ENCODE results near the gene MARCOL. TPM values are rescaled to one million over a fixed set of nuclear protein-coding genes. Genes with fewer than 3 reads are reported as not detected.

Gene MARCOL
- polyA plus RNA-seq, 1 of the 3 experiments (the other 2 are of a cell fraction): not detected

DNA sequence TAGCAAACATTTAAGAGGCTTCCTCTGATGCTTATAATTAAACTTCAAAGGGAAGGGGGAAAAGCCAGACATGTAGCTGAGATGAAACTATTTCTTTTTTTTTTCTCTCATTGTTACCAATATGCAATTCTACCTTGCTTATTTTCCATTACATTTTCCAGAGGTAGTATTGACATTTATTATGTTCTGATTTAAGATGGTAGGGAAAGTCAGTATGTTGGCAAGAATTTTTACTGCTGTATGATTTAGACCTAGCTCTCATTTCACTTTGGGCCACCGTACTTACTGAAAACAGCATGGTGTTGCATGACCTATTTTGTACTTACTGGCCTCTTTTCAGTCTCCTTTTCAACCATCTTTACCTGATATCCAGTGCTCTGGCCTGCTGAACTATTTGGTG is 45.1 kb upstream of the MARCOL start:
- Histone ChIP-seq H3K9ac (no peak overlapping the region), H3K4me3 (ENCODE audit: low read depth in 2 of 2, low read length in 1 of 2) (no peak overlapping the region), H3K4me2 (no peak overlapping the region), H3K27ac (ENCODE audit: low read depth in 2 of 2, low read length in 1 of 2) (no peak overlapping the region), H3F3A (replicated peaks; ENCODE audit: insufficient read depth) (no peaks in the 10 kb centered on the region), H3K9me2 (no peaks in the 10 kb centered on the region), H2AFZ (ENCODE audit: low read depth) (no peak overlapping the region), H4K20me1 (ENCODE audit: insufficient read depth) (no peaks in the 10 kb centered on the region), H3K27me3 (ENCODE audit: insufficient read depth) (no peaks in the 10 kb centered on the region), H3K36me3 (replicated peaks in 1 of 2; ENCODE audit: control insufficient read depth in 1 of 2, insufficient read depth in 2 of 2, low read length in 1 of 2) (no peaks in the 10 kb centered on the region), H3K9me3 (no peaks in the 10 kb centered on the region), H3K79me2 (ENCODE audit: insufficient read depth) (no peaks in the 10 kb centered on the region), H3K4me1 (ENCODE audit: control insufficient read depth in 1 of 2, insufficient read depth in 2 of 2, low read depth in 1 of 2, low read length in 1 of 2) (no peaks in the 10 kb centered on the region)
- DNase-seq: no peak
- ChIA-PET POLR2A (no interaction called here), CTCF (interaction anchor here (0.5 to 4.3 kb wide), 3 partner anchors 13 to 540 kb away, joined by 3 to 16 read pairs (median 3); no protein-coding TSS in a partner anchor)
- WGBS (ENCODE audit: low lambda C conversion rate): 78% methylated on average over 1 of the region's 1 CpG
- TF ChIP-seq TEAD4 (IDR thresholded peaks at IDR 0.05; ENCODE audit: borderline replicate concordance, insufficient read depth) (no peak), GABPA (IDR thresholded peaks at IDR 0.05; ENCODE audit: low read depth) (no peak)

DNA sequence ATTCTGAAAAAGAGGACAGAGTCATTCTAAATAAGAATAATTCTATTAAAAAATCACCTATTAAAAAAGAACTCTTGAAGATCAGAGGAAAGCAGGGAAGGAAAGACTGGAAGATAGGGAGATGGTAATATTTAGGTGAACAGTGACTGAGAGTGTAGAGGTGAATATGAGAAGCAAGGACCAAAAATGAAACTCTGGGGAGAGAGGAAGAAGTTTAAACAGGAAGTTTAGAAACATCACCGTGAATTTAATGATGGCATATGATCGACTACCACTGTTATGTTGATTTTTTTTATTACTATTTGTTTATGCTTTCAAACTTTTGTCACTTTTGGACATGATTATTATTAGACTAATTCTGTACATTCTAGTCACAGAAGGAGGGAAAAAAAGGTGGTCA is 37.2 kb upstream of the MARCOL start:
- ChIA-PET POLR2A (no interaction called here), CTCF (no interaction called here)
- Histone ChIP-seq H3K4me2 (no peak overlapping the region), H4K20me1 (ENCODE audit: insufficient read depth) (no peaks in the 10 kb centered on the region), H3K9ac (no peak overlapping the region), H3K4me1 (ENCODE audit: control insufficient read depth in 1 of 2, insufficient read depth in 2 of 2, low read depth in 1 of 2, low read length in 1 of 2) (no peaks in the 10 kb centered on the region), H2AFZ (ENCODE audit: low read depth) (no peak overlapping the region), H3K27me3 (ENCODE audit: insufficient read depth) (no peaks in the 10 kb centered on the region), H3K36me3 (replicated peaks in 1 of 2; ENCODE audit: control insufficient read depth in 1 of 2, insufficient read depth in 2 of 2, low read length in 1 of 2) (no peaks in the 10 kb centered on the region), H3F3A (replicated peaks; ENCODE audit: insufficient read depth) (no peaks in the 10 kb centered on the region), H3K9me2 (no peaks in the 10 kb centered on the region), H3K79me2 (ENCODE audit: insufficient read depth) (no peaks in the 10 kb centered on the region), H3K27ac (ENCODE audit: low read depth in 2 of 2, low read length in 1 of 2) (no peak overlapping the region), H3K9me3 (no peaks in the 10 kb centered on the region), H3K4me3 (ENCODE audit: low read depth in 2 of 2, low read length in 1 of 2) (no peak overlapping the region)
- no peak for DNase-seq
- WGBS (ENCODE audit: low lambda C conversion rate): 68% methylated on average over 2 of the region's 2 CpGs
- TF ChIP-seq NRF1 (IDR thresholded peaks at IDR 0.05; ENCODE audit: low read depth, low read length) (no peak), TAF1 (IDR thresholded peaks at IDR 0.05; ENCODE audit: borderline replicate concordance, low read depth, low read length) (no peak), TEAD4 (IDR thresholded peaks at IDR 0.05; ENCODE audit: borderline replicate concordance, insufficient read depth) (no peak), FOXJ3 (CRISPR knock-in tag; IDR thresholded peaks at IDR 0.05) (no peak), JUND (IDR thresholded peaks at IDR 0.05) (no peak)

DNA sequence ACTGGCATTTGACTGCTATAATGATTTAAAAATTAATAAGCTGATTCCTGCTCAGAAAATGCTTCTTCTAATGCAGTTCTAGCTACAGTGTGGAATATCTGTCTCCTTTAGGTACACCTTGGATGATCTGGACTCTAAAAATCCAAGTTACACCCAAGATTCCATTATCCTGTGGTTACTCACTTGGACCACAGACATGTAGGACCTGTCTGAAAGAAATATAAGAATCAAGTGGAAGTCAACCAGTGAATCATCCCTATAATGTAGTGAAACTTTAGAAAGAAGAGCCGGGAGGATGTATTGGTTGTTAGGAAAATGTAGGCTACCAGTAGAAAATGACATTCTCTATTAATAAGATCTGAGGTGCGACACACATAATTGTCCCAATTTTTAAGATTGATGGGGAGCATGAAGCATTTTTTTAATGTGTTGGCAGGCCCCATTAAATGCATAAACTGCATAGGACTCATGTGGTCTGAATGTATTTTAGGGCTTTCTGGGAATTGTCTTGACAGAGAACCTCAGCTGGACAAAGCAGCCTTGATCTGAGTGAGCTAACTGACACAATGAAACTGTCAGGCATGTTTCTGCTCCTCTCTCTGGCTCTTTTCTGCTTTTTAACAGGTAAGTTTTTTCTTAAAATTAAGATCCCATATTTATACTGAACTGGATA is 35.7 kb upstream of the MARCOL start, which contains the start of gene SPINK6:
TSS of gene SPINK6 (plus strand) at position 512 of the 673 bp plus-strand sequence. CDS start at position 567, 55 bp downstream.
- CTCF ChIA-PET: interaction anchor here (0.9 to 1.0 kb wide), 2 partner anchors 9 to 12 kb away, joined by 3 read pairs; no protein-coding TSS in a partner anchor

More for the DNA sequence above, 35.7 kb upstream of the MARCOL start, which contains the start of gene SPINK6:
- no peak for DNase-seq
- no peaks in the 10 kb centered on the region for H3F3A ChIP-seq (replicated peaks; ENCODE audit: insufficient read depth)
- H3K9me3 ChIP-seq: no peaks in the 10 kb centered on the region
- no peaks in the 10 kb centered on the region for H3K36me3 ChIP-seq (replicated peaks in 1 of 2; ENCODE audit: control insufficient read depth in 1 of 2, insufficient read depth in 2 of 2, low read length in 1 of 2)
- no peak within 1 kb of the TSS for H3K4me2 ChIP-seq
- no peaks in the 10 kb centered on the region for H3K79me2 ChIP-seq (ENCODE audit: insufficient read depth)
- H3K27me3 ChIP-seq (ENCODE audit: insufficient read depth): no peaks in the 10 kb centered on the region
- H4K20me1 ChIP-seq (ENCODE audit: insufficient read depth): no peaks in the 10 kb centered on the region
- H3K4me3 ChIP-seq (ENCODE audit: low read depth in 2 of 2, low read length in 1 of 2): no peak within 1 kb of the TSS
- no peaks in the 10 kb centered on the region for H3K4me1 ChIP-seq (ENCODE audit: control insufficient read depth in 1 of 2, insufficient read depth in 2 of 2, low read depth in 1 of 2, low read length in 1 of 2)
- WGBS (ENCODE audit: low lambda C conversion rate): 72% methylated on average over 2 of the region's 2 CpGs
- no peak within 1 kb of the TSS for H3K9ac ChIP-seq
- no peak within 1 kb of the TSS for H2AFZ ChIP-seq (ENCODE audit: low read depth)
- no peak within 1 kb of the TSS for H3K27ac ChIP-seq (ENCODE audit: low read depth in 2 of 2, low read length in 1 of 2)
- POLR2A ChIA-PET: no interaction called here
- H3K9me2 ChIP-seq: no peaks in the 10 kb centered on the region
- TF ChIP-seq ELF1 (IDR thresholded peaks at IDR 0.05) (no peak), TEAD4 (IDR thresholded peaks at IDR 0.05; ENCODE audit: borderline replicate concordance, insufficient read depth) (no peak), FOXJ3 (CRISPR knock-in tag; IDR thresholded peaks at IDR 0.05) (no peak), JUND (IDR thresholded peaks at IDR 0.05) (no peak), FOXM1 (IDR thresholded peaks at IDR 0.05; ENCODE audit: low read depth) (no peak)
